Skeletal muscle satellite cell (primary cell): Measurements from ENCODE around the gene DPM1.

Experiments
- H3K27me3 ChIP-seq: 2 replicates; pipeline ENCODE4 v1.7.0; 2013; ENCODE audit warnings: low read length; ENCODE audit not compliant: control insufficient read depth, insufficient read depth
- H3K36me3 ChIP-seq: 2 replicates; pipeline ENCODE4 v1.7.0; 2013; ENCODE audit warnings: mild to moderate bottlenecking, control low read depth, low read length; ENCODE audit not compliant: insufficient read depth
- H3K4me1 ChIP-seq: 2 replicates; pipeline ENCODE4 v1.7.0; 2013; ENCODE audit warnings: low read length; ENCODE audit not compliant: control insufficient read depth, insufficient read depth
- H3K4me2 ChIP-seq: 2 replicates; pipeline ENCODE4 v1.7.0; 2013; ENCODE audit warnings: mild to moderate bottlenecking, low read length
- H3K4me3 ChIP-seq: 2 replicates; pipeline ENCODE4 v1.7.0; 2013; ENCODE audit warnings: low read length
- H3K9ac ChIP-seq: 2 replicates; pipeline ENCODE4 v1.7.0; 2013; ENCODE audit warnings: mild to moderate bottlenecking, low read depth, low read length, moderate library complexity
- H3K9me3 ChIP-seq: replicated peaks from 2 replicates; pipeline ENCODE4 v1.7.0; 2013; ENCODE audit warnings: mild to moderate bottlenecking, control low read depth, low read length

Gene DPM1

GRCh38 chr20:50977066-50978021 lies 19.0 kb upstream of the DPM1 start:
- no peaks in the 10 kb centered on the region for H3K9me3 ChIP-seq
- no peak overlapping the region for H3K9ac ChIP-seq
- peaks cover 28% of the 10 kb centered on the region for H3K4me1 ChIP-seq
- no peaks in the 10 kb centered on the region for H3K36me3 ChIP-seq
- H3K4me3 ChIP-seq: no peak overlapping the region
- H3K4me2 ChIP-seq: no peak overlapping the region
- no peaks in the 10 kb centered on the region for H3K27me3 ChIP-seq

- H3K4me3 ChIP-seq: no peak overlapping the region
- H3K36me3 ChIP-seq: no peaks in the 10 kb centered on the region
- no peaks in the 10 kb centered on the region for H3K9me3 ChIP-seq
- H3K9ac ChIP-seq: no peak overlapping the region
- peaks cover 13% of the 10 kb centered on the region for H3K4me1 ChIP-seq
- H3K4me2 ChIP-seq: no peak overlapping the region
- peaks cover 6% of the 10 kb centered on the region for H3K27me3 ChIP-seq
Measured at GRCh38 chr20:50975701-50976330, 17.5 kb upstream of the DPM1 start.

GRCh38 chr20:50969912-50970311 lies 11.6 kb upstream of the DPM1 start:
- Histone ChIP-seq H3K27me3 (peaks cover 16% of the 10 kb centered on the region), H3K4me2 (no peak overlapping the region), H3K36me3 (no peaks in the 10 kb centered on the region), H3K4me1 (no peaks in the 10 kb centered on the region), H3K4me3 (no peak overlapping the region), H3K9me3 (no peaks in the 10 kb centered on the region), H3K9ac (no peak overlapping the region)

GRCh38 chr20:50969435-50969834 lies 11.1 kb upstream of the DPM1 start:
- no peaks in the 10 kb centered on the region for H3K4me1 ChIP-seq
- H3K4me3 ChIP-seq: no peak overlapping the region
- peaks cover 16% of the 10 kb centered on the region for H3K27me3 ChIP-seq
- H3K9me3 ChIP-seq: no peaks in the 10 kb centered on the region
- H3K4me2 ChIP-seq: no peak overlapping the region
- no peaks in the 10 kb centered on the region for H3K36me3 ChIP-seq
- H3K9ac ChIP-seq: no peak overlapping the region

- H3K9ac ChIP-seq: no peak overlapping the region
- no peaks in the 10 kb centered on the region for H3K36me3 ChIP-seq
- no peak overlapping the region for H3K4me3 ChIP-seq
- no peak overlapping the region for H3K4me2 ChIP-seq
- H3K4me1 ChIP-seq: no peaks in the 10 kb centered on the region
- no peaks in the 10 kb centered on the region for H3K9me3 ChIP-seq
- H3K27me3 ChIP-seq: peaks cover 16% of the 10 kb centered on the region
Measured at GRCh38 chr20:50968289-50968688, 10.0 kb upstream of the DPM1 start.

- Histone ChIP-seq H3K4me3 (no peak overlapping the region), H3K9ac (no peak overlapping the region), H3K27me3 (peaks cover 16% of the 10 kb centered on the region), H3K9me3 (no peaks in the 10 kb centered on the region), H3K4me2 (peak overlapping the region; percentile 44), H3K4me1 (no peaks in the 10 kb centered on the region), H3K36me3 (no peaks in the 10 kb centered on the region)
Measured at GRCh38 chr20:50967586-50967985, 9.3 kb upstream of the DPM1 start.

GRCh38 chr20:50959543-50960126 lies 1.3 kb upstream of the DPM1 start:
- H3K27me3 ChIP-seq: no peaks in the 10 kb centered on the region
- peak overlapping the region; percentile 95 for H3K4me3 ChIP-seq
- peak overlapping the region; percentile 100 for H3K4me2 ChIP-seq
- peaks cover 25% of the 10 kb centered on the region for H3K4me1 ChIP-seq
- peaks cover 14% of the 10 kb centered on the region for H3K36me3 ChIP-seq
- peak overlapping the region; percentile 99 for H3K9ac ChIP-seq
- H3K9me3 ChIP-seq: no peaks in the 10 kb centered on the region

- H3K4me1 ChIP-seq: peaks cover 25% of the 10 kb centered on the region
- peaks cover 19% of the 10 kb centered on the region for H3K36me3 ChIP-seq
- no peaks in the 10 kb centered on the region for H3K27me3 ChIP-seq
- H3K9me3 ChIP-seq: no peaks in the 10 kb centered on the region
- peak within 1 kb of the TSS; percentile 99 for H3K9ac ChIP-seq
- peak within 1 kb of the TSS; percentile 100 for H3K4me2 ChIP-seq
- peak within 1 kb of the TSS; percentile 95 for H3K4me3 ChIP-seq
Measured at GRCh38 chr20:50958615-50959542, 547 bp upstream of the DPM1 start, which contains the start of gene MOCS3. Gene MOCS3, plus strand, starts transcription at chr20:50958818. Its CDS starts 25 bp downstream, at chr20:50958843.

- Histone ChIP-seq H3K9me3 (no peaks in the 10 kb centered on the region), H3K4me1 (peaks cover 25% of the 10 kb centered on the region), H3K36me3 (peaks cover 33% of the 10 kb centered on the region), H3K9ac (peak overlapping the region; percentile 99), H3K27me3 (no peaks in the 10 kb centered on the region), H3K4me3 (peak overlapping the region; percentile 95), H3K4me2 (peak overlapping the region; percentile 100)
Measured at GRCh38 chr20:50957276-50957675, 1.1 kb downstream of the DPM1 start.

- H3K36me3 ChIP-seq: peaks cover 46% of the 10 kb centered on the region
- peaks cover 13% of the 10 kb centered on the region for H3K4me1 ChIP-seq
- H3K9me3 ChIP-seq: no peaks in the 10 kb centered on the region
- no peaks in the 10 kb centered on the region for H3K27me3 ChIP-seq
- H3K9ac ChIP-seq: no peak overlapping the region
- no peak overlapping the region for H3K4me3 ChIP-seq
- no peak overlapping the region for H3K4me2 ChIP-seq
Measured at GRCh38 chr20:50953821-50954220, 4.5 kb downstream of the DPM1 start.
